Spleen (tissue), 11 donors: ENCODE data around the gene TMEM115. TPM values are rescaled to one million over a fixed set of nuclear protein-coding genes. Genes with fewer than 3 reads are reported as not detected.
A peak's percentile ranks its signal among the peaks of the same experiment; 100 is the strongest.

ENCODE experiments used
- DNase-seq: peaks from one replicate; pipeline ENCODE4 v3.0.0-alpha.2; 2020
- H3K27ac ChIP-seq, 8 donors: fragments of 200-600 bp; sonication (generic) in 7 of 8; 1 replicate in 4 of 8; 2 replicates in 4 of 8; pipeline versions ENCODE4 v1.5.0 to v1.8.0; 2016 to 2021; ENCODE audit warnings: inconsistent platforms in 4 of 8, mild to moderate bottlenecking in 4 of 8, moderate library complexity in 1 of 8
- H3K27me3 ChIP-seq, 7 donors: fragments of 200-600 bp; sonication (generic) in 6 of 7; replicated peaks in 1 of 7; 1 replicate in 4 of 7; 2 replicates in 3 of 7; pipeline versions ENCODE4 v1.5.0 to v1.8.0; 2016 to 2021; ENCODE audit warnings: inconsistent platforms in 3 of 7, mild to moderate bottlenecking in 1 of 7
- H3K36me3 ChIP-seq, 6 donors: fragments of 200-600 bp; sonication (generic) in 5 of 6; 1 replicate in 4 of 6; 2 replicates in 2 of 6; pipeline versions ENCODE4 v1.5.0 to v1.8.0; 2016 to 2021; ENCODE audit warnings: inconsistent platforms in 2 of 6
- H3K4me1 ChIP-seq, 6 donors: fragments of 200-600 bp; sonication (generic) in 5 of 6; 1 replicate in 3 of 6; 2 replicates in 3 of 6; pipeline versions ENCODE4 v1.5.0 to v1.8.0; 2016 to 2021; ENCODE audit warnings: inconsistent platforms in 3 of 6
- H3K4me3 ChIP-seq, 8 donors: fragments of 200-600 bp; sonication (generic) in 7 of 8; 1 replicate in 4 of 8; 2 replicates in 4 of 8; pipeline versions ENCODE4 v1.5.0 to v1.8.0; 2016 to 2021; ENCODE audit warnings: inconsistent platforms in 4 of 8, mild to moderate bottlenecking in 4 of 8, moderate library complexity in 2 of 8
- H3K9me3 ChIP-seq, 8 donors: fragments of 200-600 bp; sonication (generic) in 7 of 8; 1 replicate in 4 of 8; 2 replicates in 4 of 8; pipeline versions ENCODE4 v1.5.0 to v1.8.0; 2016 to 2021; ENCODE audit warnings: inconsistent platforms in 4 of 8
- POLR2A ChIP-seq, 3 donors: fragments of 450-650 bp; IDR thresholded peaks; one replicate each; pipeline ENCODE4 v1.5.1; 2017; ENCODE audit warnings: antibody characterized with exemption in 3 of 3, mild to moderate bottlenecking in 1 of 3
- POLR2AphosphoS5 ChIP-seq, 3 donors: sonication (generic); formaldehyde crosslinking; IDR thresholded peaks; one replicate each; pipeline ENCODE4 v1.5.1; 2017; ENCODE audit warnings: antibody characterized with exemption in 3 of 3
- WGBS, 5 donors: extraction: QIAGEN DNeasy Blood & Tissue Kit in 3 of 5; methylation state at CpG; one replicate each; pipeline versions ENCODE4 v1.1.5 to v1.1.7; 2013 to 2018; 5-methylcytosine and 5-hydroxymethylcytosine counted together
- intact Hi-C: fragments of 100-400 bp; cut with DNase I; formaldehyde crosslinking; loops from one replicate; pipeline ENCODE4 v1.15.0; 2023; ENCODE audit warnings: low total_unique reads
- polyA plus RNA-seq, 3 donors: library from polyadenylated mRNA; stranded (reverse); fragments of 200-250 nt; gene quantifications; one replicate each; pipeline ENCODE4 v1.2.1, GENCODE V29; 2013
- total RNA-seq, 7 donors: library from RNA; depleted of rRNA in 3 of 7; stranded (reverse); fragments of >200 nt in 3 of 7; fragmentation: NEBNext Ultra II Directional in 4 of 7; extraction: Animal tissue kit (Norgen Biotek cat#: 25700) in 4 of 7; gene quantifications; one replicate each; pipeline versions ENCODE4 v1.1.0 to v1.2.1, GENCODE V29; 2016 to 2021
- TF ChIP-seq, protein P1 (sequence below), 11 experiments: fragments of 200-600 bp in 7 of 11; fragments of 450-650 bp in 4 of 11; sonication (generic) in 4 of 11; IDR thresholded peaks in 8 of 11; conservative IDR thresholded peaks in 3 of 11; 1 replicate in 7 of 11; 2 replicates in 4 of 11; pipeline versions ENCODE4 v1.4.0 to v1.8.0; 2016 to 2021; ENCODE audit warnings: antibody characterized with exemption in 11 of 11, inconsistent platforms in 4 of 11, mild to moderate bottlenecking in 1 of 11
- donor health status: healthy with polysubstance abuse.
- donor health status: DM: no; HTN: no; CAD: no; lungs with moderate emphysema.
- donor health status: DM: no; HTN: no; CAD: no.
- donor health status: Bipolar disorder and iron deficiency.
- donor health status: healthy.
- donor health status: DM: no; HTN: no; CAD: no.
- donor health status: DM: yes; HTN: yes; CAD: no.

TMEM115 gene
- total and polyA plus RNA-seq, 10 donors: 14.0 to 49.2 (median 28.9) TPM

DNA sequence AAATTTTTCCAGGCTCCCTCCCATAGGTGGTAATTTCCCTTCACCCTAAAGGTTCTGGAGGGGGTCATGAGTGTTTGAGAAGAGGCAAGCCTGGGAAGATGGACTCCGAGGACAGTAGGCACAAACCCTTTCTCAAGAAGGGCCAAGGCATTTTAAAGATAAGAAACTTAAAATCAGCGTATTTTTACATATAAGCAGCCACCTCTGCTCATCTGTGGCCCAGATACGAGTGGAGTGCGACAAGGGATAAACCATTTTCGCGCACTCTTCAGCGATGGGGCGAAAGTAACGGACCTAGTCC, 19.2 kb downstream of the TMEM115 start:
- H3K4me1 ChIP-seq: peaks cover 44 to 89% (median 70%) of the 10 kb centered on the region in 6 donors
- DNase-seq: no peak
- 9 to 19% (median 12%) methylated on average over 9 of the region's 9 CpGs for WGBS, 5 donors

DNA sequence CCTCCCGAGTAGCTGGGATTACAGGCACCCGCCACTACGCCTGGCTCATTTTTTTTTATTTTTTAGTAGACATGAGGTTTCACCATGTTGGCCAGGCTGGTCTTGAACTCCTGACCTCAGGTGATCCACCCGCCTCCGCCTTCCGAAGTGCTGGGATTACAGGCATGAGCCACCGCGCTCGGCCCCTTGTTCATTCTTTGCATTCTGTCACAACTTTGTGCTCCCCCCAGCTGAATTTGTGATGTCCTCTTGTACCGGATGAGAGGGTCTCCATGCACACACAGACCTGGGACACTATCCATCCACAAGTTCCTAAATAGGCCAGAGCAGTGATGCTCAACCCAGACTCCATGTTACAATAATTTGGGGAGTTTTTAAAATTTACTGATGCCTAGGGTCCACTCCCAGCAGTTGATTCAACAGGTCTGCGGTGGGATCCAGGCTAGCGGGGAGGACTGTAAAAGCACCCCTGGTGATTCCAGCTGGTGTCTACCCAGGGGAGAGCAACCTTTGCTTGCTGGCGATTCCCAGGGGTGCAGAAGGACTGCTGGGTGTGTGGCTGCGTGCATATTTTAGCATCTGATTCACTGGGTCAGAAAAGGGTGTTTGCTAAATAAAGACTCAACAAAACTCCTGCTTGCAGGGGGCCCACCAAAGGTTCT, 19.7 kb downstream of the TMEM115 start:
- Histone ChIP-seq H3K27me3 (no peaks in the 10 kb centered on the region), H3K27ac (peak overlapping the region; percentile 92 to 99 (median 98)), H3K4me1 (peaks cover 48 to 89% (median 72%) of the 10 kb centered on the region in 6 donors), H3K36me3 (peaks cover 0 to 11% (median 0%) of the 10 kb centered on the region in 6 donors), H3K4me3 (peak overlapping the region; percentile 55 to 86 (median 70)), H3K9me3 (no peaks in the 10 kb centered on the region)
- TF ChIP-seq, protein P1, sequence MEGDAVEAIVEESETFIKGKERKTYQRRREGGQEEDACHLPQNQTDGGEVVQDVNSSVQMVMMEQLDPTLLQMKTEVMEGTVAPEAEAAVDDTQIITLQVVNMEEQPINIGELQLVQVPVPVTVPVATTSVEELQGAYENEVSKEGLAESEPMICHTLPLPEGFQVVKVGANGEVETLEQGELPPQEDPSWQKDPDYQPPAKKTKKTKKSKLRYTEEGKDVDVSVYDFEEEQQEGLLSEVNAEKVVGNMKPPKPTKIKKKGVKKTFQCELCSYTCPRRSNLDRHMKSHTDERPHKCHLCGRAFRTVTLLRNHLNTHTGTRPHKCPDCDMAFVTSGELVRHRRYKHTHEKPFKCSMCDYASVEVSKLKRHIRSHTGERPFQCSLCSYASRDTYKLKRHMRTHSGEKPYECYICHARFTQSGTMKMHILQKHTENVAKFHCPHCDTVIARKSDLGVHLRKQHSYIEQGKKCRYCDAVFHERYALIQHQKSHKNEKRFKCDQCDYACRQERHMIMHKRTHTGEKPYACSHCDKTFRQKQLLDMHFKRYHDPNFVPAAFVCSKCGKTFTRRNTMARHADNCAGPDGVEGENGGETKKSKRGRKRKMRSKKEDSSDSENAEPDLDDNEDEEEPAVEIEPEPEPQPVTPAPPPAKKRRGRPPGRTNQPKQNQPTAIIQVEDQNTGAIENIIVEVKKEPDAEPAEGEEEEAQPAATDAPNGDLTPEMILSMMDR (IDR thresholded peaks at IDR 0.05 in 8 of 11, conservative IDR thresholded peaks at IDR 0.05 in 3 of 11): no peak
- intact Hi-C loops: no loop called here
- peak; percentile 79 for DNase-seq
- 39 to 61% (median 56%) methylated on average over 12 to 14 of the region's 14 CpGs for WGBS, 5 donors

More for the DNA sequence above, 19.2 kb downstream of the TMEM115 start:
- intact Hi-C loops: no loop called here
- Histone ChIP-seq H3K27ac (peak overlapping the region; percentile 92 to 99 (median 98)), H3K27me3 (no peaks in the 10 kb centered on the region), H3K36me3 (peaks cover 0 to 8% (median 0%) of the 10 kb centered on the region in 6 donors), H3K9me3 (no peaks in the 10 kb centered on the region), H3K4me3 (peak overlapping the region; percentile 55 to 86 (median 70))
- TF ChIP-seq POLR2A (IDR thresholded peaks at IDR 0.05) (no peak), POLR2AphosphoS5 (IDR thresholded peaks at IDR 0.05) (no peak)
- TF ChIP-seq, protein P1 (IDR thresholded peaks at IDR 0.05 in 8 of 11, conservative IDR thresholded peaks at IDR 0.05 in 3 of 11): no peak

DNA sequence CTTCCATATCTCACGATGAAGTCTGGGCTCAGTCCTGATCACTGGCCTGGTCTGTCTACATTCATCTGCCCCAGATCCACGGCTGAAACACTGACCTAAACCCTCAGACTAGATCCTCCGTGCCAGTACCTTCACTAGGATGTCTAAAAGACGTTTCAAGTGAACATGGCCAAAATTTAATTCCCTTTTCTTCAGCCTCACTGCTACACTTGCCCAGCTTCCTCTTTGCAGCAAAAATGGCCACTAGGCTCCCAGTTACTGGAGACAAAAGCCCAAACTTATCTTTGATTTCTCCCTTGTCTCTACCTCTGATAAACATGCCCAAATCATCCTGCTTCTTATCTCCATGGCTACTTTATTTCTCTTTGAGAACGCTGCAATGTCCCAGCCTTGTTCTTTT, 20.4 kb downstream of the TMEM115 start:
- peak overlapping the region; percentile 92 to 99 (median 98) for H3K27ac ChIP-seq
- peak overlapping the region in 7 of 8 donors; percentile 55 to 86 (median 74) for H3K4me3 ChIP-seq
- TF ChIP-seq POLR2AphosphoS5 (IDR thresholded peaks at IDR 0.05): no peak
- TF ChIP-seq, protein P1 (IDR thresholded peaks at IDR 0.05 in 8 of 11, conservative IDR thresholded peaks at IDR 0.05 in 3 of 11): peak in 3 of 11 experiments; percentile 11 to 29 (median 16)
- no peaks in the 10 kb centered on the region for H3K27me3 ChIP-seq
- WGBS, 5 donors: 31 to 48% (median 32%) methylated on average over 5 of the region's 5 CpGs
- peaks cover 55 to 95% (median 79%) of the 10 kb centered on the region in 6 donors for H3K4me1 ChIP-seq
- peaks cover 0 to 18% (median 0%) of the 10 kb centered on the region in 6 donors for H3K36me3 ChIP-seq
- intact Hi-C loops: no loop called here
- no peaks in the 10 kb centered on the region for H3K9me3 ChIP-seq
- DNase-seq: no peak

DNA sequence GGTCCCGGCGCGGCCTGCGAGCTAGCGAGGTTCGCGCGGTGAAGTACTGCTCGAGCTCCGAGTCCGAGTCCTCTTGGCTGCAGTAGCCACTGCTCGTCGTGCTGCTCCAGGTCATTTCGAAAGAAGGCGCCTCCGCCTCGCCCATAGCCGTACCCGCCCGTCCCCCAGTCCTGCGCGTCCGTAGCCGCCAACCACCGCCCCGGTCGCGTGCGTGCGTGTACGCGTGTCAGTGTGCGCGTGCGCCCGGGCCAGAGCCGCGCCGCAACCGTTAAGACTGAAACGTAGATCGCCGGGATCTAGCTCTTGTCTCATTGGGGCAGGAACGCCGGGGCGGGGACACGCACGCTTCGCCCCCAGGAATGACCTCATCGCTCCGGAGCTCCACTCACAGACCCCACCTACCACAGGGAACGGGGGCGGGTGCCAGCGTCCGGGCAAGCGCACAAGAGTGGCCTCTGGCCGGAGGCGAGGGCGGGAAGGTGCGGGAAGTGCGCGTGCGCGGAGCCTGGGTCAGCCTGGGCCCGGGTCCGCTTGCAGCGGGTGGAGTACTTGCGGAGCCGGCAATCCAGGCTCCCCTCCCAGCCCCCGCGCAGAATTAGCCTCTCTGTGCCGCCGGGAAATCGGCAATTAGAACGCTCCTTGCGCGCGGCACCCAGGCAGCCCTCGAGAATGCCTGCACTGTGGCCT, 22.0 kb downstream of the TMEM115 start:
- WGBS, 5 donors: 0% methylated on average over 42 to 79 of the region's 79 CpGs
- intact Hi-C loops: no loop called here
- H3K4me1 ChIP-seq: peaks cover 65 to 97% (median 91%) of the 10 kb centered on the region in 6 donors
- peak overlapping the region; percentile 92 to 99 (median 98) for H3K27ac ChIP-seq
- peak overlapping the region; percentile 54 to 86 (median 70) for H3K4me3 ChIP-seq
- H3K27me3 ChIP-seq: no peaks in the 10 kb centered on the region
- TF ChIP-seq POLR2AphosphoS5 (IDR thresholded peaks at IDR 0.05): peak; percentile 97 to 99 (median 99)
- peak; percentile 30 to 83 (median 76) for TF ChIP-seq POLR2A (IDR thresholded peaks at IDR 0.05)
- TF ChIP-seq, protein P1 (IDR thresholded peaks at IDR 0.05 in 8 of 11, conservative IDR thresholded peaks at IDR 0.05 in 3 of 11): peak in 1 of 11 experiments; percentile 7
- DNase-seq: peak; percentile 99
- H3K36me3 ChIP-seq: peaks cover 0 to 33% (median 5%) of the 10 kb centered on the region in 6 donors
- no peaks in the 10 kb centered on the region for H3K9me3 ChIP-seq
